Tibial artery (tissue), 4 donors: ENCODE measurements around the gene NTSR1.

Experiments used
- DNase-seq, 2 donors: peaks; one replicate each; pipeline ENCODE4 v3.0.0-alpha.2; 2019
- H3K27ac ChIP-seq, 2 donors: fragments of 200-600 bp; sonication (generic) in 1 of 2; 1 replicate in 1 of 2; 2 replicates in 1 of 2; pipeline ENCODE4 v1.5.1; 2018 to 2019; ENCODE audit warnings: mild to moderate bottlenecking in 1 of 2
- H3K27me3 ChIP-seq, 2 donors: fragments of 200-600 bp; sonication (generic) in 1 of 2; one replicate each; pipeline versions ENCODE4 v1.5.1 to v1.6.0; 2016 to 2019
- H3K36me3 ChIP-seq, 3 donors: fragments of 200-600 bp; sonication (generic) in 2 of 3; one replicate each; pipeline ENCODE4 v1.5.1; 2016 to 2019; ENCODE audit warnings: mild to moderate bottlenecking in 2 of 3
- H3K4me1 ChIP-seq, 4 donors: fragments of 200-600 bp; sonication (generic) in 2 of 4; 1 replicate in 3 of 4; 2 replicates in 1 of 4; pipeline ENCODE4 v1.5.1; 2016 to 2019
- H3K4me3 ChIP-seq, 2 donors: fragments of 200-600 bp; sonication (generic) in 1 of 2; 1 replicate in 1 of 2; 2 replicates in 1 of 2; pipeline ENCODE4 v1.5.1; 2018 to 2019; ENCODE audit warnings: mild to moderate bottlenecking in 2 of 2
- H3K9me3 ChIP-seq, 3 donors: fragments of 200-600 bp; sonication (generic) in 1 of 3; one replicate each; pipeline ENCODE4 v1.5.1; 2016 to 2019
- CTCF ChIP-seq, 2 experiments: fragments of 200-600 bp in 1 of 2; fragments of 450-650 bp in 1 of 2; IDR thresholded peaks; one replicate each; pipeline ENCODE4 v1.5.1; 2017 to 2019; ENCODE audit warnings: antibody characterized with exemption in 2 of 2, mild to moderate bottlenecking in 1 of 2, moderate library complexity in 1 of 2
- intact Hi-C: fragments of 100-400 bp; cut with DNase I; formaldehyde crosslinking; loops from one replicate; pipeline ENCODE4 v1.15.0; 2023; ENCODE audit warnings: low total_unique reads

NTSR1 gene

GRCh38 chr20:62745952-62746288 lies 37.3 kb downstream of the NTSR1 start:
- no peak overlapping the region for H3K27ac ChIP-seq
- TF ChIP-seq CTCF (IDR thresholded peaks at IDR 0.05), result no peak
- intact Hi-C loops, result no loop called here
- H3K9me3 ChIP-seq, result peaks cover 0 to 5% (median 2%) of the 10 kb centered on the region in 3 donors
- H3K4me3 ChIP-seq, result no peak overlapping the region
- H3K36me3 ChIP-seq, result no peaks in the 10 kb centered on the region
- H3K4me1 ChIP-seq, result no peaks in the 10 kb centered on the region
- peak in 1 of 2 donors; percentile 48 for DNase-seq
- H3K27me3 ChIP-seq, result peaks cover 0 to 49% of the 10 kb centered on the region in 2 donors

GRCh38 chr20:62748311-62748710 lies 39.7 kb downstream of the NTSR1 start:
- intact Hi-C loops, result no loop called here
- no peaks in the 10 kb centered on the region for H3K4me1 ChIP-seq
- no peaks in the 10 kb centered on the region for H3K36me3 ChIP-seq
- no peak overlapping the region for H3K4me3 ChIP-seq
- TF ChIP-seq CTCF (IDR thresholded peaks at IDR 0.05), result no peak
- H3K9me3 ChIP-seq, result peaks cover 0 to 5% (median 2%) of the 10 kb centered on the region in 3 donors
- no peak for DNase-seq
- peaks cover 0 to 45% of the 10 kb centered on the region in 2 donors for H3K27me3 ChIP-seq
- no peak overlapping the region for H3K27ac ChIP-seq

- Histone ChIP-seq H3K36me3 (no peaks in the 10 kb centered on the region), H3K4me1 (no peaks in the 10 kb centered on the region), H3K9me3 (peaks cover 0 to 5% (median 2%) of the 10 kb centered on the region in 3 donors), H3K27me3 (peaks cover 0 to 45% of the 10 kb centered on the region in 2 donors), H3K4me3 (no peak overlapping the region), H3K27ac (no peak overlapping the region)
- TF ChIP-seq CTCF (IDR thresholded peaks at IDR 0.05), result no peak
- DNase-seq, result no peak
- intact Hi-C loops, result no loop called here
These were observed 41.3 kb downstream of the NTSR1 start for GRCh38 chr20:62749851-62750445.

- no peak for DNase-seq
- Histone ChIP-seq H3K4me1 (no peaks in the 10 kb centered on the region), H3K9me3 (peaks cover 0 to 5% (median 2%) of the 10 kb centered on the region in 3 donors), H3K36me3 (no peaks in the 10 kb centered on the region), H3K27ac (no peak overlapping the region), H3K4me3 (no peak overlapping the region), H3K27me3 (peaks cover 0 to 45% of the 10 kb centered on the region in 2 donors)
- no peak for TF ChIP-seq CTCF (IDR thresholded peaks at IDR 0.05)
- intact Hi-C loops, result no loop called here
These were observed 43.0 kb downstream of the NTSR1 start for GRCh38 chr20:62751551-62752150.

- Histone ChIP-seq H3K4me1 (no peaks in the 10 kb centered on the region), H3K4me3 (no peak overlapping the region), H3K27ac (no peak overlapping the region), H3K9me3 (peaks cover 0 to 5% (median 3%) of the 10 kb centered on the region in 3 donors), H3K27me3 (peaks cover 0 to 45% of the 10 kb centered on the region in 2 donors), H3K36me3 (no peaks in the 10 kb centered on the region)
- intact Hi-C loops, result no loop called here
- TF ChIP-seq CTCF (IDR thresholded peaks at IDR 0.05), result no peak
- no peak for DNase-seq
These were observed 43.6 kb downstream of the NTSR1 start for GRCh38 chr20:62752181-62752670.
